Measurements from ENCODE around the gene MEF2C.
"Not testable (repeated sequence)": the region's sequence is repeated elsewhere in the genome, so short reads cannot be mapped to it uniquely, and the experiment has no call there.

MEF2C gene

DNA sequence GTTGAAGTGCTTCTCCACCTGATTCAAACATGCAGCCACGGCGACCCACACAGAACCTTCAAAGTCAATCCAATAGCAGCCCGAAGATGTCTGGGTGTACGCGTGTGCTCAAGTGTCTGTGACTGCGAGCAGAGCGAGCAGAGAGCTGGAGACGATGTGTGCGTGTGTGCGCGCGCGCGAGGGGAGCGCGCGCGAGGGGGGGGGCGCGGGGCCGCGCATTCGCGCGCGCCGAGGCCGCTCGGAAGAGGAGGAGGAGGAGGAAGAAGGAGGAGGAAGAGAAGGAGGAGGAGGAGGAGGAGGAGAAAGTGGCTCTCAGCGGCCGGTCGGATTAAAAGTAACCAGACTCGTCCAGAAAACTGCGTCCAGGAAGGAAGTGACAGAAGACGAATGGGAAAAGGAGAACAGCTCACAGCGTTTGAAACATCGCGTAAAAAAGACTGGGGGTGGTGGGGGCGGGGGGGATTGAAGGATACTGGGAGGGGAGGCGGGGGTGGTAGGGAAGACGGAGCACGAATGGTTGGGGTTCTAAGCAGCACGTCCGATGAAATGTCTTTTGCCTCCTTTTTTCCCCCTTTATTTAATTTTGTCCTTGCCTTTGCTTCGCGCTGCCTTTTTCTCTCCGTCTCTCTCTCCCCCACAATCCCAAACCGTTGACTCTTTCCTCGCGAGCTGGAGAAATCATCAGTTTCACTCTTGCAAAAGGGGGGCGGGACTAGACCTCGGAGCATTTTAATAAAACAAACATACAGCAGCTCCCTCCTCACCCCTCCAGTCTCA is at the start of gene MEF2C:
Gene MEF2C (minus strand): TSS at position 126 of the 777 bp plus-strand sequence. CDS start 59,396 bp downstream, outside the sequence.
- DNase-seq = peak; percentile 26

DNA sequence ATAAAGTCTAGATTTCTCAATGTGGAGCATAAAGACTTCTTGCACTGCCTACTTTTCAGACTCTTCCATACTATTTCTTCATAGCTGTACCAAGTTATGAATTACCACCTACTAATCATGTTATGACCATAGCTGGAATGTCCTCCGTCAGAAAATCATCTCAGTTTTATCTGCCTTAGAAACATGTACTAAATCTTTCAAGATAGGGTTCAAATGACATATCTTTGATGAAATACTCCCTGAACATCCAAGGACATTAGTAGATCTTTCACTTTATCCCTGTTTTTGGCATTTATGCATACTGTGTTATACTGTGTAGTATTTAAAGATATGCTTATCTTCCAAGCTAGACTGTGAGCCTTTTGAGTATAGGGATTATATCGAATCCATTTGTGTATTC is 49.6 kb upstream of the MEF2C start:
- no peak for DNase-seq

DNA sequence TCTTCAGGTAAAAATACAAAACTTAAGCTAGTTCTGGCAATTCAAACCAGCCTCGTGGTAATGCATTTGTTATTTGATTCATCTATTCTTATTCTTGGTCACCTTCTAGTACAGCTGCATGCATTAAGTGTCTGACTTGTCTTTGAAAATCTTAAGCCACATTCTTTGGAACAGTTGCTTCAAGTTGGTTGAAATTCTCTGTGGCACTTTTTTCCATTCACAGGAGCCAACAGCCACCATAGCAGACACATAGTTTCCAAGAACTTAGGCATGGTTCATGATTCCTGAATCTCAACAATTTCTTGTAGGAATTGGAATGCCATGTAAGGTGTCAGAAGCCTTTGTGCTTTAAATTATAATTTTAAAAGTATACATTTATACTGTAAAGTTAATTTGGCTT is 47.4 kb upstream of the MEF2C start:
- DNase-seq = no peak

DNA sequence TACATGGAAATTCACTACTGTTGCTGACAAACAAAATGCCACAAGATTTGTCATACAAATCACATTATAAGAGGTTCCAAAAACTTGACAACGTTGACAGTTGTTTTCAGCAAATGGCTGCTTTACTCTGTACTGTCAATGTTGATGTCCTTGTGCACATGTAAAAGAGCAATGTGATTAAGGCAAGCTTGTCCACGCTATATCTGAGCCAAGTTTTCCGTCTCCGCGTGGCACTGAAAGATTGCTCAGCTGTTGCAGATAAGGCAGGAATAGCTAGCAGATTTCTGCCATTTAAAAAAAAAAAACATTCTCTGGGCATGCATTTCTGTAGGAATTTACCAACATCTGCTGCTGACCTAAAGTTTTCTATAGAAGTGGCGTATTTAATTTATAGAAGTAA is 46.4 kb upstream of the MEF2C start:
- no peak for DNase-seq

DNA sequence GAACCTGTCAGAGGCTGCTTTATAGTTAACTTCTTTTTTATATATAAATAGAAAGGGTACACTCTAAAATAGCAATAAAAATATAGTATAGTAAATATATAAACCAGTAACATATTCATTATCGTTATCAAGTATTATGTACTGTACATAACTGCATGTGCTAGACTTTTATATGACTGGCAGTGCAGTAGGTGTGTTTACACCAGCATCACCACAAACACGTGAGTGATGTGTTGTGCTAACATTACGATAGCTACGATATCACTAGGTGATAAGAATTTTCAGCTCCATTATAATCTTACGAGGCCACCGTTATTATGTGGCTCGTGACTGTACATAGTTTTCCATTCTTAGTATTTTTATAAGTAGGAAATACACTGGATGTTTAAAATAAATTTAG is 43.8 kb upstream of the MEF2C start:
- DNase-seq = no peak

DNA sequence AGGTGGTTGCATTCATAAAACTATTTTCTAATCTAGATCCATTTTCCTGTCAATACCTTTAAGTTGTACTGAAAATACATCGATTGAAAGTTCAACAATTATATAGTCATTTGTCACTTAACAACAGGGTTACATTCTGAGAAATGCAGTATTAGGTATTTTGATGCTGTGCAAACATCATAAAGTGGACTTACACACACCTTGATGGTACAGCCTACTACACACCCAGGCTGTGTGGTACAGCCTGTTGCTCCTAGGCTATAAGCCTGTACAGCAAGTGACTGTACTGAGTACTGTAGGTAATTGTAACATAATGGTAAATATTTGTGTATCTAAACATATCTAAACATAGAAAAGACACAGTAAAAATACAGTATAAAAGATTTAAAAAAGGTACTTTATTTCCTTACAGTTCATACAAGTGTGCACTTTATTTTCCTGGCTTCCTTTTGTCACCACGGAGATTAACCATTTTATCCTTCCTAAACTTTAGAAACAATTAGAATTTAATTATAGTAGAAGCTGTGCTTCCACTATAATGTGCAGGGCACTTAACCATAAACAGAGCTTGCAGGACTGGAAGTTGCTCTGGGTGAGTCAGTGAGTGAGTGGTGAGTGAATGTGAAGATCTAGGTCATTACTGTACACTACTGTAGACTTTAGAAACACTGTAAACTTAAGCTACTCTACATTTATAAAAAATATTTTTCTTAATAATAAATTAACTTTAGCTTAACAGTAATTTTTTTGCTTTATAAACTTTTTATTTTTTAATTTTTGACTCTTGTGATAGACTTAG is 42.9 kb upstream of the MEF2C start:
- DNase-seq = no peak

DNA sequence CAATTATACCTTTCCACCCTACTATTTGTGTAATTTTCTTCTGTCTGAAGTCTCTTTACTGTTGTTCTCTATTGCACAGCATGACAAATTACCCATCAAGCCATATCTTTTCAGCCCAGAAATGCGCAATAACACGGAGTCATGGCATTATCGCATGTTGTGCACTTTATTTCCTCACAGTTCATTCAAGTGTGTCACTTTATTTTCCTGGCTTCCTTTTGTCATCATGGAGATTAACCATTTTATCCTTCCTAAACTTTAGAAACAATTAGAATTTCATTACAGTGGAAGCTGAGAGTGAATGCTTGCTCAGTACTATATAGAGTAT is 41.3 kb upstream of the MEF2C start:
- DNase-seq = no peak

DNA sequence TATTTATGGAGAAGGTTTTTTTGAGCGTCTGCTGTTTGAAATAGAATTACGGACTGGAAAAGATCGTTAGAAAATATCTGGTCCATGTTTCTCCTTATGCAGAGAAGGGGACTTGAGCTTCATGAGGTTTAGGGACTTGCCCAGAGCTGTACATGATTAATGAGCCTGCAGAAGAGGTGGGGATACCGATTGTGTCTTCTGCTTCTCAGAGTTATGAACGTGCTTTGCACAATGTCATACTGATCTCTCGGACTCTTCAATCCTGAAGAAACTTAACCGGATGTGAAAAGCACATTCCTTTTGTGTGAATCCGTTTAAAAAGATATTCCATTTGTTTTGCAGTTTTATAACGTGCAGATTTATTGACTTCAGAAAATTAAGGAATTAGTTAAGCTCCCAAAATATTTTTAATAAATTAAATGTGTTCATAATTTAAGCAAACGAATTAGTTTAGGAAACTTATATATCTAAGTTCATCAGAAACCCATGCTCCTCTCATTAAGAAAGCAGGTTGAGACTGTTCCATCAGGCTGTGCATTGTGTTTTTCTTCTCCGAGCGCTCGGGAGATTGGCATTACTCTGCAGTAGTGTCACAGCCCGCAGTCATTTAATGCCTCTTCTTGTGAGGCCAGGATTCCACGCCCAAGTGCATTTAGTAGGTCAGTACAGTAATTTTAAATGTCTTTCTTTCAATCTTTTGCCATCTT is 40.8 kb upstream of the MEF2C start:
- no peak for DNase-seq

DNA sequence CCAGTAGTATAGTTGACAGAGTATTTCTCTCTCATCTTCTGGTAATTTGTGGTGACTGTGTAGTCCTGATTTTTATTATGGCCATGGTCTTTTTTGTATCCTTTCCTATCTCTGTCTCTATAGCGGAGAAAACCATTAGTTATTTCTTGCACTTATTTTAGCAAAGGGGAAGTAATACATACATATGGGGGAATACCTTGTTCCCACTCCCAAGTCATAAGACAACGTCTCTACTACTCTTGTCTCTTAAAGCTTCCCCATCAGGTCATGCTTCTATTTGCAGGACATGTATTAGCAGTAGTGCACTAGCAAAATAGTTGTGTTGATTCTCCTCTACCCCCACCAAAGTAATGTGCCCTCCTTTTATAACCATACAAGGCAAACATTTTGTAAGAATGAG is 29.8 kb upstream of the MEF2C start:
- not testable (repeated sequence) for DNase-seq

DNA sequence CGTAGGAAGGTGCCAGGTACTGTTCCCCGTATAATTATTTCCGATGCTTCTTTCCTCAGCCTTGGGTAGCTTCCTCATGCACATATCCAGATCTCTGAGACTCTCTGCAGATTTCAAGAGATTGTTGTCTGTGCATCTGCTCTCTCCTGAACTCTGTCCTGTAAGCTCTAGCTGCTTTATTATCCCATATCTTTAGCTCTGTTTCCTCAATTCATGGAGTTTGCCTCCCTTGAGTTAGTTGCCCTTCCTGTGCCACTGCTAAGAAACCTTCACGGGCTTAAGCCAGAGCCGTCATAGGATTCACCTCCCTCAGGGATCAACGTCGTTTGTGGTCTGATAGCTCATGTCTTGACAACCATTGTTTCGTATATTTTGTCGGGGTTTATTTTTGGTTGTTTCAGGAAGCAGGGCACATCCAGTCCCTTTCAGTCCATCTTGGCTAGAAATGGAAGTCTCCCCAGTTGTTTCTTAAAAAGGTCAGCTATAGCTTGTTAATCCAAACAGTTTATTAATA is 28.1 kb upstream of the MEF2C start:
- DNase-seq = not testable (repeated sequence)

DNA sequence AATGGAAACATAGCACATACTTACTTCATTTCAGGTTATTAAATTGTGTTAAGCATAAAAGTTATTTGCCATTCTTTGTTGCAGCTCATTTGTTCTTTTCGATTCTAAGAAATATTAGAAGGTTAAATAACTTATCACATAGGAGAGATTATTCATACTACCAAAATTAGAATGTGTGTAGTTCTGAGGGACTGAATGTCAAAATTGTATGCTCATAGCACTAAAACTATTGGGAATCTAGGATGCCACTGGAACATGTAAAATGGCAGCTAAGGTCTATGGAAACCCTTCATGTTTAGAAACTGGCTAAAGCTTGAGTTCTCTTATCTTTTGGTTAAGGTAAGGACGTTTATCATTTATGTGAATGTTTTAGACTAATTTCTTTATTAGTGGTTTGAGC is 21.5 kb upstream of the MEF2C start:
- DNase-seq = not testable (repeated sequence)

DNA sequence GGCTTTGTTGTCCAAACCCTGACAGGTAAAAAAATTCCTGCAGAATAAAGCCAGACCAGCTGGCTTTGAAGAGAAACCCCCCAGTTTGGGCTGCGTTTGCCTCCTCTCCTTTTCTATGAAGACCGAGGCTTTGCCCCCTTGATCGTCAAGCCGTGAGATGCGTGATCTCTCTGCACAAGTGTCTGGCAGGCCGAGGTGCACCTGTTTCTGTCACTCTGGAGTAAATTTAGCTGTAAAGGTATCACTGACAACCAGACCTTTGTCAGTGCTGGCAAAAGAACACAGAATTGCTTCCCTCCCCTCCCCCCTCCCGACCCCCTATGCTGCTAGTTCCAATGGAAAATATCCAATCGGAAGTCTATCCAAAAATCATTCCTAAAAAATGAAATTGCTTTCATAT is 21.0 kb upstream of the MEF2C start:
- DNase-seq = not testable (repeated sequence)

DNA sequence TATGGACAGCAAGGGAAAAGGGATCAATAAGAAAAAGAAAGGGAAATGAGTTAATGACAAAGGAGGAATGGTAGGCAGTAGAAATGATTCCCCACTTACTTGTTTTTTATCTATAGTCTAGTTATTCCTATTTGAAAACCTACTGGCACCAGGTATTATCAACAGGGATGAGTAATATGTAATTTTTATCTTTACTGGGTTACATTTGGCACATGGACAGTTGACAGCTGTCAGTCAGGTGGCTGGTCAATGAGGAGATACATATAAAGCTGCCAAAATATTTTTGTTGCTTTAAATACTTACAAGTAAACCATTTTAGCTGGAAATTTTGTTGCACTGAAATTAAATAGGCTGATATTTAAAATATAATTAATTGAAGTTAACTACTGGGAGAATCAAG is 18.1 kb upstream of the MEF2C start:
- DNase-seq = not testable (repeated sequence)

DNA sequence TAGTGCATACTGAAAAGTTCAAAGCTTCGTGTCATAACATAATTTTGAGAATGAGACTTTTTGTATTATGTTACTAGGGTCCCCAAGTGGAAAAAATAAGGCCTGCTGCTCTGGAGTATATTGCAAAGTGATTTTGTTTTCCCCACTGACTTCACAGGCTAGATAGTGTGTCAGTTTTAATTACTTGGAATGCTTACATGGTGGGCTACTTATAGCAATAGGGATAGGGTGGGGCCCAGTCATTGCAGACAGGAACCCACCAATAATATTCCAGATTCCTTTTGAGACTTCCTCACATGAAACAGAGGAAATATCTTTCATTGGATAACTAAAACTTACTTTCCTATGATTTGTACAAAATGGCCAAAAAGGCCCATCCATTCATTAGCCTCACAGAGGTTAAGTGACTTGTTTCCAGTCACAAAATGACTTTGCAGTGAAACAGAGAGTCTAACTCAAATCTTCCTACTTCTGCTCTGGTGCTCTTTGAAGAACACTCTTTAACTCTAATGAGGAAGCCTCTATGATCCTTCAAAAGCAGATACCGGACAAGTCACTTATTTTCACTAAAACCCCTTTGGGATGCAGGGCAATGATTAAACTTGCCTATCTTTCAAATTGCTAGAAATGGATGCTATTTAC is 16.2 kb upstream of the MEF2C start:
- no peak for DNase-seq

DNA sequence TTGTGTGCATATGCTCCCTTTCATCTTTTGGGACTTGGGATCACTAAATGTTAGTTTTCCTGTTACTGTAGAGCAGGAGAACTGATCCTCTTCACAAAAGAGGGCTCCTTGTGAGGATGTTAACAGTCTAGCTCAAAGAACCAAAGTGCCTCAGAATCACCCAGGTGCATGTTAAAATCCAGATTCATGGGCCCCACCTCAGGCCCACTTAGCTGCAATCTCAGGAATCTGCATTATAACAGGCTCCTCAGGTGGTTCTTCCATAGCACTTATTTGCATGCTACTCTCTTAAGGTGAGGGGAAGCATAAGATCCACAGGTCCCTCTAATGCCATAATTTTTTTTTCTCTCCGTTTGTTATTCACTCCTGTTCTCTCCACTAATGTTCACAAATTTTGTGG is 14.8 kb upstream of the MEF2C start:
- no peak for DNase-seq

DNA sequence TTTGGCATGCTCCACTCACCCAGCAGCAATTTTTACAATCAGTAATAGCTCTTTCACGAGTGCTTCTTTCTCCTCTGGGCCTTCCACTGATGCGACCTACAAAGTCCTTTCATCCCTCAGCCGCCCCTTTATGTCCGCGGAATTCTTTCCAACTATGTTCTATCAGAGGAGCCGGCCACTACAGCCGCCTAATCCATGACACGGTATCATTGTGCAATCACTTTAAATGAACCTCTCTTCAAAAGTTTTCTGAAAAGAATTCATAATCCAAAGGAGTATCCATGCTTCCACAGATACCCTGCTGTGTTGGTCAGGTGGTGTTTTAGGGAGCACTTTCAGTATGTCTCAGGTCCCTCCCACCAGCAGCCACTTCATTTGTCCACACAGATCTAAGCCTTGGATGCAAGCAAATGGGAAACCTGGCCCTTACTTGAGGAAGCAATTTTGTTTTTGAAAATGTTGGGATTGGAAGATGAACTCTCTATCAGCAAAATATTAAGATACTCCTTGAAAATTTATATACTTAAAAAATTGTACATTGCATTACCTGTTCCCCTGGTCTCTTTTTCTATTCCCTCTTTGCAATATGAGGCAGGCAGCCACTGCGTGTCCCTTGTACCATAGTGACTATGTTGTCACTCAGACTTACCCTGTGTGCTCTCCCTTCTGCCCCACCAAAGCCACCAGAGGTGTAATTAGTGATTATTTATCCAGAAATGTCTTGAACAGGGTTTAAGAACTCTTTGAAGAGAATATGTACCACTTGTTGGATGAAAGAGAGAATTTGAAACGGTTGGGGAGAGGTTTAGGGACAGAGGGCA is 12.9 kb upstream of the MEF2C start:
- DNase-seq = no peak

DNA sequence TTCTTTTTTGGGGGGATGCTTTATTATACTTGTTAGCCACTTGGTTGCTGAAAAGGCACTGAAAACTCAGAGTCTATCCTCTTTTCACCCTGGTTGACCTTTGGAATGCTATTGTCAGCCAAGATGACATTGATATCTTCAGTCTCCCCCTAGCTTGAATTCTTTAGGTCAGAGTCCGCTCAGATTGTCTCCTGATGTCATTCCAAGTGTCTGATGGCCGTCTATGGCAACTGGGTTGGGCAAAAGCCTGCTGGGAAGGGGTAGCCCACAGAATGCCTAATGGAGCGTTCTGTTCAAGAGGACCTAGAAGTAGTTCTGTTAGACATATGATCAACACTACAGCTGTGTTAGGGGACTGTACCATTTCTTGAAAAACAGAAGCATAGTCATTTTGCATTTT is 9.7 kb upstream of the MEF2C start:
- DNase-seq = no peak

DNA sequence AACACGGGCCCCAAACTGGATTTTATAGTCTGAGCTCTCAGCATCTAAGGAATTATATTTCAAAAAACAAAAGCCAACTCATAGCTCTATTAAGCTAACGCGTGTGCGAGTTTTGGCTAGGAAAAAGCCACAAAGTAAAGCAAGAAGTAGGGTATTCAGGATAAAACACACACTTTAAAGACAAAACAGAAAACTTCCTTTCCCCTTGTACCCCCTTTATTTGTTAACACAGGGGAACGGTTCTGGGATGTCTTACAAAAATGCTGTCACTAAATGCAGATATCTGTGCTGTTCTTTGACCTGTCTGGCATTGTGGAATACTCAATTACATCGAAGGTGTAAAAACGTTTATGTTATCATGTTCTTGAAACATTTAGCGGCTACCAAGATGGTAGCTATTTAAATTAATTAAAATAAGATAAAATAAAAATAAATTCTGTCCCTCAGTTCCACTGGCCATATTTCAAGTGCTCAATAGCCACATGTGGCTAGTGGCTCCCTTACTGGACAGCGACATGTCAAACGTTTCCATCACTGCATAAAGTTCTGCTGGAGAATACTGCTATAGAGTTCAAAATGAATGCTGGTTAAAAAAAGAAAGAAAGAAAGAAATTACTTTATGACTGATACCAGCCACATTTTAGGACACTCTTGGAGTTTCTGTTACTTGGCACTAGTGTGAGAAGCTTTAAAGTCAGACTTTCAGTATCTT is 7.2 kb upstream of the MEF2C start:
- no peak for DNase-seq

DNA sequence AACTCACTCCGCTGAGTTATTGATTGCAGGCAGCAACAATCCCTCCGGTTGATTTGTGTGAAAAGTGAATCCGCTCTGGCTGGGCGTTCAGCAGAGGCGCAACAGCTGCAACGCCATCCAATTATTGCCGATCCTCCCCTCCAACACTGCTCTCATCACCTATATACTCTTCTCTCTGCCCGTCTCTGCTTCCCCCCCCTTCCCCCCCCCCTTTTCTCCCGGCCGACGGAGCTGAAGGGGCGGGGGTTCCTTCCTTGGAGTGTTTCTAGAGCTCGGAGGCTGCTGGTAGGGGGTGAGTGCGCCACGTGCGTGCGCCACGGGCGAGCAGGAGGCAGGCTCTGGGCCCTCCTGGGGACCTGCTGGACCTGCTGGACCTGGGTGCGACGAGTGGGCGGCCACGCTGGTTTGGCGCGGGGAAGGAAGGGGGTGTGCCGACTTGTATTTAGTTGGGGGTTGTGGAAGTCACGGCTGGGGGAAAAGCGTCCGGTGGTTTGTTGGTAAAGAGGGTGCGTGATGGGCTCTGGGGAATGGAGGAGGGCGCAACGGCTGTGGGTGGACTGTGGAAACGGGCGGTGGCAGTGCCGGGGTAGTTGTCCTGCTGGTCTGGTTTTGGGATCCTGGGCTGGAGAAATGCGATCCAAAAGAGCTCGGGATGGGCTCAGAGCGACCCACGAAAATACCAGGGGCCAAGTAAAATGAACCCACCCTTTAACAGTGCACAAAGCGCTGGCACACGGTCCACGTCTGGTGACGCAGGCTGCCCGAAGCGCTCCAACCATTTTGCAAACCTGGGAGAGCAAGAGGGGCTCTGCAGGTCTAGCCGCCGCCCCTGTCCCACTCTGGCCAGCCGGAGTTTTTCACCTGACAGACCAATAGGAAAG is 6.4 kb upstream of the MEF2C start:
- no peak for DNase-seq

DNA sequence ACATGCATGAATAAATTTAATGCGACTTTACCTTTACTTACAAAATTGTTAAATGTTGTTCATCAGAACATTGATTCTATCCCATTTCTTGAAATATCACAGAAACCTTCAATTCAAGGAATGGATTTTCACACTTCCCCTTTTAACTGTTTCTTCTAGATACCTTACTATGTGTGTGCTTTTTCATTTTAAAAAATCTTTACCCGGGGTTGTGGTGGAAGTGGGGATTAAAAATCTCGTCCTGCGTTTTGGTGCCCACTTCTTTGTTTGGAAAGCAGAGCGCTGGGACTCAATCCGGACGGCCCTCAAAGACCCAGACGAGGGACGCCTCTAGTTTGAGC is 5.8 kb upstream of the MEF2C start:
- no peak for DNase-seq

DNA sequence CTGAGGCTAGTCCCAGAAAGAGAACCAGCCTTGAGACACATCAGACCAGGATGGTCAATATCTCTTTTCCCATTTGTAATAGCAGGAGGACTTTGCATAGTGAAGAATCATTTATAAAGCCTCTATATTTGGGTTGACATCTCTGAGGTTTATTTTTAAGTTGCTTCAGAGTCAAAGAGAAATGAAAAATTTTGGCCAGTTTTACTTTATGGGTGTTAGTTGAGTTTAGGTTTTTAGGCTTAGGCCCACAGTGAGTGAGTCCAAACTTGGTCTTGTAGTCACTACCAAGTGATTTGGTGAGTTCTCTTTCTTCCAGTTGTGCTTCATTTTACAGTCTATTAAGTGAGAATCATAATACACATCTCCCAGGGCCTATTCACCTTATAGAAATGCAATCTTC is 5.3 kb upstream of the MEF2C start:
- DNase-seq = no peak
